Stimulated activated naive CD4-positive, alpha-beta T cell (primary cell): ENCODE results near the gene ZNF618.
"Not testable (repeated sequence)": the region's sequence is repeated elsewhere in the genome, so short reads cannot be mapped to it uniquely, and the experiment has no call there.

ENCODE experiments used
- DNase-seq, 6 experiments: peaks; one replicate each; lab custom pipeline; 2025; lab: John Stamatoyannopoulos, UW

Gene ZNF618

GRCh38 chr9:114026335-114026734 is 150.2 kb downstream of the ZNF618 start:
- DNase-seq: no peak

GRCh38 chr9:114027159-114027862 is 151.2 kb downstream of the ZNF618 start:
- DNase-seq: no peak

GRCh38 chr9:114027863-114028465 is 151.9 kb downstream of the ZNF618 start:
- DNase-seq: no peak

- DNase-seq: no peak
Observed at GRCh38 chr9:114028646-114029045, 152.5 kb downstream of the ZNF618 start.

GRCh38 chr9:114029311-114030170 is 153.4 kb downstream of the ZNF618 start:
- no peak for DNase-seq

GRCh38 chr9:114030364-114030763 is 154.3 kb downstream of the ZNF618 start:
- DNase-seq: no peak

- no peak for DNase-seq
Observed at GRCh38 chr9:114031037-114031630, 155.0 kb downstream of the ZNF618 start.

GRCh38 chr9:114031948-114032840 is 156.1 kb downstream of the ZNF618 start:
- no peak for DNase-seq

- no peak for DNase-seq
Observed at GRCh38 chr9:114033397-114034103, 157.4 kb downstream of the ZNF618 start.

- no peak for DNase-seq
Observed at GRCh38 chr9:114034196-114034595, 158.1 kb downstream of the ZNF618 start.

GRCh38 chr9:114034661-114035062 is 158.6 kb downstream of the ZNF618 start:
- no peak for DNase-seq

- no peak for DNase-seq
Observed at GRCh38 chr9:114035221-114035844, 159.2 kb downstream of the ZNF618 start.

- no peak for DNase-seq
Observed at GRCh38 chr9:114035845-114036801, 160.0 kb downstream of the ZNF618 start.

- DNase-seq: no peak
Observed at GRCh38 chr9:114037249-114037648, 161.1 kb downstream of the ZNF618 start.

GRCh38 chr9:114037961-114038723 is 162.0 kb downstream of the ZNF618 start:
- no peak for DNase-seq

- no peak for DNase-seq
Observed at GRCh38 chr9:114038724-114039313, 162.7 kb downstream of the ZNF618 start.

- no peak for DNase-seq
Observed at GRCh38 chr9:114039484-114039883, 163.4 kb downstream of the ZNF618 start.

GRCh38 chr9:114043660-114044059 is 167.6 kb downstream of the ZNF618 start:
- DNase-seq: not testable (repeated sequence)
